ENCODE measurements around the gene PLA2G6.

PLA2G6 gene, protein sequence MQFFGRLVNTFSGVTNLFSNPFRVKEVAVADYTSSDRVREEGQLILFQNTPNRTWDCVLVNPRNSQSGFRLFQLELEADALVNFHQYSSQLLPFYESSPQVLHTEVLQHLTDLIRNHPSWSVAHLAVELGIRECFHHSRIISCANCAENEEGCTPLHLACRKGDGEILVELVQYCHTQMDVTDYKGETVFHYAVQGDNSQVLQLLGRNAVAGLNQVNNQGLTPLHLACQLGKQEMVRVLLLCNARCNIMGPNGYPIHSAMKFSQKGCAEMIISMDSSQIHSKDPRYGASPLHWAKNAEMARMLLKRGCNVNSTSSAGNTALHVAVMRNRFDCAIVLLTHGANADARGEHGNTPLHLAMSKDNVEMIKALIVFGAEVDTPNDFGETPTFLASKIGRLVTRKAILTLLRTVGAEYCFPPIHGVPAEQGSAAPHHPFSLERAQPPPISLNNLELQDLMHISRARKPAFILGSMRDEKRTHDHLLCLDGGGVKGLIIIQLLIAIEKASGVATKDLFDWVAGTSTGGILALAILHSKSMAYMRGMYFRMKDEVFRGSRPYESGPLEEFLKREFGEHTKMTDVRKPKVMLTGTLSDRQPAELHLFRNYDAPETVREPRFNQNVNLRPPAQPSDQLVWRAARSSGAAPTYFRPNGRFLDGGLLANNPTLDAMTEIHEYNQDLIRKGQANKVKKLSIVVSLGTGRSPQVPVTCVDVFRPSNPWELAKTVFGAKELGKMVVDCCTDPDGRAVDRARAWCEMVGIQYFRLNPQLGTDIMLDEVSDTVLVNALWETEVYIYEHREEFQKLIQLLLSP

DNA sequence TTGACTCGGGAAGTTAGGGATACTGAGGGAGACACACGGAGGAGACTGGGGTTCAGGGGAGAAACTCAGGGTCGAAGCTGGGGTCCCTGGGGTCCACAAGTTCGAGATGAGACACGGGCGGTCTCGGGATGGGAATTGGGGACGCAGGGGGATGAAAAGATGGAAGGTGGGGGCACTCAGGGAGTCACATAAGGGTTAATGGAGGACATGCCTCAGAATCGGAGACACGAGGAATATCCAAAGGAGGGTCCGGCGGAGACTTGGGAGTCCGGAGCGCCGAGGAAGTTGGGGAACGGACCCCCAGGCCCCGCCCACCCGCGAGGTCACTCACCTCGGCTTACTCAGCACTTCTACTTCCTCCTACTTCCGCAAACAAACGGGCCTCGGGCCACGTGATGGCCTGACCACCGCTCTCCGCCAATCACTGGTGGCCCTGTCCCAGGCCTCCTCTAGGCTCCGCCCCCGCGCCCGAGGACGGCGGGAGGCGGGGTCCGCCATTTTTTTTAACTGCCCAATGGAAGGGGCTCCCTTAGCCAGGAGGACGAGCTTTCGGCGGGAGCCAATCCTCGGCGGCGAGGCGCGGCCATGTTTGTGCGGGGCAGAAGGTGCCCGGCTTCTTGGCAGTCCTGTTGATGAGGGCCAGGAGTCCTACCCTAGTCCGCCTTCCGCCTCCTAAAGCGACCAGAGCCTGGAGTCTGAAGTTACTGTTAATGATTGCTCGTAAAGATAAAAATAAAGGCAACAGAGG is at the start of gene PLA2G6:
PLA2G6 (minus strand) TSS at position 378 of the 748 bp plus-strand sequence. CDS start 12,404 bp downstream, outside the sequence.
- DNase-seq (ENCODE audit: low read depth), result peak; percentile 90

DNA sequence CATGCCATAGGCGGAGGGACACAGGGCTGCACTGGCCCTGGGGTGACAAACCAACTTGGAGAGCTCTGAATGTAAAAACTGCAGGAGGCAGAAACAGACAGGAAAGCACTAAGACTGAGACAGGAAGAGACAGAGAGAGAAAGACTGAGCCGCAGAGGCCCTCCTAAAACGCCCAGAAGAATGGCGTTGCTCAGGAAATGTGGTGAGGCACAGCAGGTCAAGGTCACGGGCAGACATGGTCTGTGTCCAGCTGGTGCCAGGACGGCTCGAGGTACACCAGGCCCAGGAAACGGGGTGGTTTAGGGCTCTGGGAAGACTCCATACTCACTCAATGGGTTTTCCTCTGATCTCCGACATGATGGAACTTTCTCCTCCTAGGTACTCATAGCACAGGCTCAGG is 49.3 kb upstream of the PLA2G6 start:
- DNase-seq (ENCODE audit: low read depth), result no peak

DNA sequence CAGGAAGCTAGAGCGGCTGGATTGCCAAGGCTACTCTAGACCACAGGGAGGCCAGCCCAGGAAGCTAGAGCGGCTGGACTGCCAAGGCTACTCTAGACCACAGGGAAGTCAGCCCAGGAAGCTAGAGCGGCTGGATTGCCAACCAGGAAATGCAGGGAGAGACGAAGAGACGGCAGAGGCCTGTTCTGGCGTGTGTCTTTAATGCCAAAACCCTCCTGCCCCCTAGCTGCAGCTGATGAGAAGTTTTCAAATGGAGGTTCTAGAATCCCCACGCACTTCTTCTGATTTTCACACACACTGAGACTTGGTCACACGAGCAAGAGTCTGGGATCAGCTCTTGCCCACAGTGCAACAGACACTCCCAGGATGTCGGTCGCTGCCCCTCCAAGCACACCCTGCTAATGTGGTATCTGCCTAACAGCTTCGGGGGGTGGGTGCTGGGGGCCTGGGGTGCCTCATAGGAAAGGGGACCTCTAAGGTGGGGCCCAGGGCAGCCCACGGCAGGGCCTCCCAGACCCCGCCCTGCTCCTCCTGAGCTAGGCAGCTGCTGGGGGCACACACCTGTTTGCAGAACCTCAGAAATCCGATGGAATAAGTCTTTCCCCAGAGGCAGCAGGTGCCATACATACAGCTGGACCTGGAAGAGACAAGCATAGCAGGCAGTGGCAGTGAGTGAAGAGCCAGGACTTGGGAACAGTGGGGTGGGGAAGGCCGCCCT is 48.6 kb upstream of the PLA2G6 start:
- DNase-seq (ENCODE audit: low read depth), result no peak

DNA sequence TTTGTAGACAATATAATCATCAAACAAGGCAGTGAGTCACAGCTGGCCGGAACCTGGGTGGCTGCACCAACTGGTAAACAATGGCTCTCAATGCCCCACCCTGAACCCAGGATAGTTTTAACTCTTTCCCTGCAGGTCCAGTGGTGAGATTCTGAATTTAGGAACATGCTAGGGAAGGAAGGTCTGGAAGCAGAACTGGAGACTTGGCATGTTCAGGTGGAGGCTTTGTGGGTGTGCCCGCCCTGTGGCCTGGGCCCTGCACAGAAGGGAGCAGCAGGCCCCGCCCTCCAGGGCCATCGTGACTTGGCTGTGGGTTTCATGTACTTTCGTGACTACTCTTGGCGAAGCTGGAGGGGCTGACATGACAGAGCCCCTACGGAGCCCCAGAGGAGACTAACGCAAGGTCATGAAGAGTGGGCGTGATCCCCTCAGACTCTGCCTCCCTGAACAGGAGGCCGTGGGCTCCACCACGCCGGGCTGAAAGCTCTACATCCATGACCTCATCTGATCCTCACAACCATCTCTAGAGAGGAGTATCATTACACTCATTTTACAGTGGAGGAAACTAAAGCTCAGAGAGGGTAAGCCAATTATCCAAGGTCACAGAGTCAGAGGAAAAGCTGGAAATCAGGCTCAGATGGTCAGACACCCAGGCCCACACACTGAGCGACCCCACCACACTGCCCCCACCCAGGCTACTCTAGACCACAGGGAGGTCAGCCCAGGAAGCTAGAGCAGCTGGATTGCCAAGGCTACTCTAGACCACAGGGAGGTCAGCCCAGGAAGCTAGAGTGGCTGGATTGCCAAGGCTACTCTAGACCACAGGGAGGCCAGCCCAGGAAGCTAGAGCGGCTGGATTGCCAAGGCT is 47.5 kb upstream of the PLA2G6 start:
- DNase-seq (ENCODE audit: low read depth), result no peak

DNA sequence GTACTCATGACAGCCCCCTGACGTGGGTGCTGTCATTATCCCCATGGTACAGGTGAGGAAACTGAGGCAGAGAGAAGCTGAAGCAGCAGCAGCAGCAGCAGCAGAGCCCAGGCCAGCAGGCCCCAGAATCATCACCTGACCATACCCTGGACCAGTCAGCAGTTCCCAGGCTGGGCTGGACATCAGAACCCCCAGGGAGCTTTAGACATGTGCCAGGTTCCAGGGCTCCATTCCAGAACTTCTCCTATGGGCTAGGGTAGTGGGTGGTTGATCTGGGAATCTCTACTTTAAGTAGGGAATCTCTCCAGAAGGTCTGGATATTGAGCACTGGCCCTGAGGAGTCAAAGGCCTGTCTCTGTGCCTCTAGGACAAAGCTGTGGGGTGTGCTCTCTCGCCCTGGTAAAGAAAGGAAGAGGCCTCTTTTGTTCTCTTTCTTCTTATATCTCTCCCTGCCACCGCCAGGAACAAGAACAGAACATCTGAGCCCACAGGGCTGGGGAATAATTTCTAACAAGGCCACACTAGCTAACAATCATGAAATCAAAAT is 46.8 kb upstream of the PLA2G6 start:
- no peak for DNase-seq (ENCODE audit: low read depth)

DNA sequence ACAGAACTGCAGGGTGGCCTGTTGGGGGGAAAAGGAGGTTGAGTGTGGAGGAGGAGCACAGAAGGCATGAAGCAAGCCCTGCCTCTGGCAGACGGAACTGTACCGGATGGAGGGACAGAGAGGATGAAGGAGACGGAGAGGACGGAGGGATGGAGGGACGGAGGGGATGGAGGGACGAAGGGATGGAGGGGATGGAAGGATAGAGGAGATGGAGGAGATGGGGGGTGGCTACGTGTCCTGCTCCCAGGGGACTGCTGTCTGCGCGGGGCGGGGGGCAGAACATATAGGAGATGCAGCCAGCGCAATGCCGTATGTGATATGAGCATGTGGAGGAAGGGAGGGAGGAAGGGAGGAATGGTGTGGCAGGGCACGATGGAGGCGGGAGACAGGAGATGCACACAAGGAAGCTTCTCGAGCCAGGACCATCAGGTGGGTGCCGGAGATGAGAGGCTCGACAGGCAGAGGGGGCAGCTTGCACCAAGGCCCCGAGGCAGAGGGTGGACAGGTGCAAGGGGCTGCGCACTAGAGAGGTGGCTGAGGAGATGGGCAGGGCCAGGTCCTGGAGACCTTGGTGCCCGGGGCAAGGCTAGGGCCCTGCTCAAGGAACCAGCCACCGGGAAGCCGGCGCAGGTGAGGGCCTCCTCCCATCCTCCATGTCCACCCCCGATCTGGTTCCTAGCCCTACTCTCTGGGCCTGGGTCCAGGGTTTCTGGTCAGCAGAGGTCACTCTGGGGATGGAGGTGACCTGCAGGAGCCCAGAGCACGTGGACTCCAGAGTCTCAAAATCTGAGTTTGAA is 45.4 kb upstream of the PLA2G6 start:
- no peak for DNase-seq (ENCODE audit: low read depth)

DNA sequence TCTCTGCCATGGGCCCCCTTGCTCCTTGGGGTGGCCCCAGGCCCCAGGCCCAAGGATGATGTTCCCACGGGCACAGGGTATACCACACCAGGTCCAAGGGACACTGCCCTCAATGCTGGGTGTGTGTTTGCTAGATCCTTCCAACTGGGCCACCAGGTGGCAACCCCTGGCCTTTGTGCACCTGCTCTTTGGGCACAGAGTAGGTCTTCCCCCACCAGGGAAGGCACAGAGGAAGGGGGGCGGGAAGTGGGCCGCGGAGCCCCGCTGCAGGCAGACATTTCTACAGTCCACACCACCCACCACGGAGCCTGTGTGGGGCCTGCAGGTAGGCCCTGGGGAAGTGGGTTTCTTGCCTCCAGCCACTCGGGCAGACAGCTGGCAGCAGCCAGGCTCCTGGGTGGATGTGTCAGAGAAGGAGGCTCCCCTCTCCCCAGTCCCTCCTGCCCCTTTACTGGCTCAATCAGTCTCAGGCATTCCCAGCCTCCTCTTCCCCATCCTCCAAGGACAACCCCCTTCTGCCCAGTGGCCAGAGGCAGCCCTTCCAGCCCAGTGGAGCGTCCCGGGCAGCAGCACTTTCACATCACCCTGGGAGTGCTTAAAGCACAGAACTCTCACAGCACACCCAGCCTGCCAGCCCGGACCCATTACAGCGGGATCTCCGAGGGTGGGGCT is 41.8 kb upstream of the PLA2G6 start:
- no peak for DNase-seq (ENCODE audit: low read depth)

DNA sequence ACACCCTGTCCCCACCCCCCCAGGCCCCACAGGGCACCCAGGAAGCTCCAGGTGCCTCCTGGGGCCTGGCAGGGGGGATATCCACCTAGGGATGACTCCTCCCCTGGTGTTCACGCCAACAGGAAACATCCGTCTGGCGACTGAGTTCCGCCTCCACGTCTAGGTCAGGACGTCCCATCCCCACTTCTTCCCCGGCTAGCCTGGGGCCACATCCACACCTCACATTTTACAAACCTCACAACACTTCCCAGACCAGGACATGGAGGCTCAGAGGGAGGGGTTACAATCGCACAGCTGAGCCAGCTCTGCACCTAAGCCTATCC is 41.1 kb upstream of the PLA2G6 start:
- DNase-seq (ENCODE audit: low read depth), result no peak

DNA sequence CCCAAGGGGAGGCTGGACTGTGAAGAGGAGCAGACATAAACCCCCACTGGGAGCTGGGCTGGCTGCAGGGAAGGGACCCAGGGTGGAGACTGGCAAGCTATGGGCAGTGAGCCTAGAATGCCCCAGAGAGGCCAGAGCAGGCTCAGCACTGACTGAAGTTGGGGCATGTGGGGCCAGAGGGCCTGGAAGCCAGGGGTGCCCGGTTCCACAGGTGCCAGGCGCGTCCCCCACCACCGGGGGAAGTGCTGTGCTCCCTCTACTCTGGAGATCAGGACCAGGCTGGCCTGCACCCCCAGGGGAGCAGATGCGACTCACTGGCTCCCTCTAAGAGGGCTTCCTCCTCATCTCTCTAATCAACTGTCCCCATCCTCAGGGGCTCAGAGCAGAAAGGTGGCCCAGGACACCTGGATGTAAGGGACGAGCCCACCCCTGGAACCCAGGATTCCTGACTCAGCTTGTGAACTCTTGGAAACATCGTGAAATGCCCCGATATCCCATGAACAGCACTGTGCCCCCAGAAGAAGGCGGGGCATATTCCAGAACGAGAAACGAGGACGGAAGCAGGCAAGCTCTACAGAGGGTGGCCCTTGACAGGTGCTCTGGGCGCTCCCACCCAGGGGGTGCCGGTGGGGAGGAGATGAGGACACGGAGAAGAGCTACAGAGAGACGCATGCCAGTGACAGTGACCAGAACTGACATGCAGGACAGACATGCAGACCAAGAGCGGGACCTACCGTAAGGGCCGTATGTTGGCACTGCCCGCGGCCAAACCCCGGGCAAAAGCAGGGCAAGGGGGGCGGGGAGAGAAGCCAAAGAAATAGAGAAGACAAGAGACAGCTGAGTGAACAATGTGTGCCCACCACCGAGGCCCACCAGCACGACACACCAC is 40.5 kb upstream of the PLA2G6 start:
- DNase-seq (ENCODE audit: low read depth), result no peak

DNA sequence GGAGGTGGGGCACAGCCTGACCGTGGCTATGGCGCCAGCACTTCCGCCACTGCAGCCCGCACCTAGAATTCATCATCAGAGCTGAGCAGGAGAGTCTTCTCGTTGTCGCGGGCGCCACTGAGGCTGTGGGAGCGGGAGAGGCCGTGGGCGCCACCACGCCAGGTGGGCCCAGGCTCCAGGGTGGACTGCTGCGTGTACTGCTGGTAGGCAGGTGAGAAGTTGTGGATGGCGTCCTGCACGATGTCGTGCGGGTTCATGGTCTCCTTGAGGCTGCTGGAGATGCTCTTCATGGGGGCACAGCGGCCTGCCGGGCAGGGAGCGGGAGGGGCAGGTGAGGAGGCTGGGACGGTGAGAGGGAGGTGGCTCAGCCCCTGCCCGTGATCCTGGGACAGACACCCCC is 39.8 kb upstream of the PLA2G6 start:
- DNase-seq (ENCODE audit: low read depth), result no peak

DNA sequence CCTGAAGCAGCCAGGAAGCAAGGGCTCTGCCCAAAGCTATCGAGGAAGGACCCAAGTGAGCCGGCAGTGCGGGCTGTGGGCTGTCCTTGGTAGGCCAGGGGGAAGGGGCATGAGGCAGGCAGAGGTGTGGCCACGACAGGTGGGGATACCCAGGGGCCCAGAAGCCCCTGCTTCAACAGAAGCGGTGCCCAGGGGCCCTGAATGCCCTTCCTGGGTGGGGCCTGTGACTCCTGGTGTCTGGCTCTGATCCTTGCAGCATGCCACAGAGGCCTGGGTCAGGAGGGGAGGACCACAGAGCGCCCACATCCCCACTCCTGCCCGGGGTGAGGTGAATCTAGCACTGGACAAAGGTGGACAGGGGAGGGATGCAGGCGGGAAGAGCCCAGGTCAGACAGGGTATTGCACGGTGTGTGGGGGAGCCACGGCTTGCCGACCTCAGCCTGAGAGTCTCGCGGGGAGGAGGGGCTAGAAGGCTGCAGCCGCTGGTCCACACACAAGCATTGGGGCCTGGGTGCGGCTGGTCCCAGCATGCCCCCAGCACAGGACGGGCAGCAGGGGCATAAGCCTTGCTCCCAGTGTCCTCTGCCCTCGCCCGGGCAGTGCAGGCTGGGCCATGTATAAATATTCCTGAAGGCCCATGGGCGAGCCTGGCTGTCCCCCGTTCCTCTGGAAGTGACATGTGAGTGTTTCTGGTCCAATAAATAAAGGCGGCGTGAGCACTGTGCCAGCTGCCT is 39.2 kb upstream of the PLA2G6 start:
- DNase-seq (ENCODE audit: low read depth), result no peak

DNA sequence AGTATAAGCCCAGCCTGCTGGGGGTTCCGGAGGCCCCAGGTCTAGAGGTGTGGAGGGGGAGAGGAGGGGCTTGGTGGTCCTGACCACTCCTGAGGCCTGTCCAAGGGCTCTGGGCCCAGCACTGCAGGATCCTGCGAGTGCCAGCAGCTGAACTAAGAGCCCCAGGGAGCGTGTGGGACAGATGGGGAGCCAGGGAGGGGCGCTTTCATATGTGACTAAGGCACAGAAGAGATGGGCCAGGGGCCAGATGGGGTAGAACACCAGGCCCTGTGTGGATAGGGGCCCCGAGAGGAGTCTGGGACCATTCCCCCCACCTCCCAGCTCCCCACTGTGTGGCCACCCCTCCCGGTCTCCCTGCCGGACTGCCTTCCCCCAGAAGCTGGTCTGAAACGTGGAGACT is 38.5 kb upstream of the PLA2G6 start:
- no peak for DNase-seq (ENCODE audit: low read depth)

DNA sequence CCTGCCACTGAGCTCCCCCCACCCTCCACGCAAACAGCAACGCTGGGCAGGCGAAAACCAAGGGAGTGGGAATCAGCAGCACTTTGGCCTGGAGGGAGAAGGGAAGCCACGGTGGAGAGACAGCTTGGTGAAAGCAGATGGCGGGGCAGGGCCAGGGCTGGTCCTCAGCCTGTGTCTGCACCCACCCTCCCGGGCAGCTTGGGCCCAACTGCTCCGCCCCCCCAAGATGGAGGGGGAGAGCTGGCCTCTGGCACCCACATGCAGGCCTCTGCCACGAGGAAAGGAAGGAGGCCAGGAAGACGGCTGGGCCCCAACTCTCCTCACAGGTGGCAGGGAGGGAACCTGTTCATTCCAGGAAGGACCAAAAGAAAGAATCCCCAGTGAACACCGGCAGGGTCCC is 38.0 kb upstream of the PLA2G6 start:
- no peak for DNase-seq (ENCODE audit: low read depth)

DNA sequence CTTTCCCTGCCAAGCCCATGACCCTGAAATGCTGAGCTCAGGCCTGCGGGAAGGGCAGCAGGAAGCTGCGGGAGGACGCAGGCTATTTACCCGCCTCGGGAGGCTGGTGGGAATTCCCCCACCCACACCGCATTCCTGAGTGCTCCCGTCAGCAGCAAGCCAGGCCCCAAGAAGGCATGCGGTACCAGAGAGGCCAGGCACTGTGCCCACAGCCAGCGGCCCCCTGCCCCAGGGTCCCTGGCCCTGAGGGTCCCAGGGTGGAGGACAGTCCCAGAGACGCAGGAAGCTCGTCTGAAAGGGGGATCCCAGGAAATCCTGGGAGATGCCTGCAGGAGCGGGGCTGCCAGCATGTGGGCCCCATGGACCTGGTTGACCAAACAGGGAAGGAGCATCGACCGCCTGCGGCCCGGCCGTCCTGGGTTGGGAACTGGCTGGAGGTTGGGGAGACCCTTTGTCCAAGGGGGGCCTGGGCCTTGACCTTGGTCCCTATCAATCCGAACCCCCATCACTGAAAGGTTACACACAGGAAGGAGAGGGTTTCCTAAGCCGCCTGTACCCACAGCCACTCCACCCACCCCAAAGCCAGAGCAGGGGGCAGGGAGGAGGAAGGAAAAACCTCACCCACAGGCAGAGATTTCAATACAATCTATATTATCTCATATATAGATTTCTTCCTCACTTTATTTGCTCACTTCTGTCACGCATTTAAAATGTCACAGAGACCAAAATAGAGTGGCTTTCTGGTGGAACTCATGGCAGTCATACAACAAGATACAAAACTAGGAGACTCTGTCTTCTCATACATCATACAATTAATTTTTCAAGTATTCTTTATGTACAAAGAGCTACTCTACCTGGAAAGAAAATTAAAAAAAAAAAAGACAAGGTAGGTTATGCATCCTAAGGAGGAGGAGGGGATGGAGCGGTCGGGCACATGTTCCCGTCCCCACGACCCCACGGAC is 37.3 kb upstream of the PLA2G6 start:
- peak; percentile 55 for DNase-seq (ENCODE audit: low read depth)

DNA sequence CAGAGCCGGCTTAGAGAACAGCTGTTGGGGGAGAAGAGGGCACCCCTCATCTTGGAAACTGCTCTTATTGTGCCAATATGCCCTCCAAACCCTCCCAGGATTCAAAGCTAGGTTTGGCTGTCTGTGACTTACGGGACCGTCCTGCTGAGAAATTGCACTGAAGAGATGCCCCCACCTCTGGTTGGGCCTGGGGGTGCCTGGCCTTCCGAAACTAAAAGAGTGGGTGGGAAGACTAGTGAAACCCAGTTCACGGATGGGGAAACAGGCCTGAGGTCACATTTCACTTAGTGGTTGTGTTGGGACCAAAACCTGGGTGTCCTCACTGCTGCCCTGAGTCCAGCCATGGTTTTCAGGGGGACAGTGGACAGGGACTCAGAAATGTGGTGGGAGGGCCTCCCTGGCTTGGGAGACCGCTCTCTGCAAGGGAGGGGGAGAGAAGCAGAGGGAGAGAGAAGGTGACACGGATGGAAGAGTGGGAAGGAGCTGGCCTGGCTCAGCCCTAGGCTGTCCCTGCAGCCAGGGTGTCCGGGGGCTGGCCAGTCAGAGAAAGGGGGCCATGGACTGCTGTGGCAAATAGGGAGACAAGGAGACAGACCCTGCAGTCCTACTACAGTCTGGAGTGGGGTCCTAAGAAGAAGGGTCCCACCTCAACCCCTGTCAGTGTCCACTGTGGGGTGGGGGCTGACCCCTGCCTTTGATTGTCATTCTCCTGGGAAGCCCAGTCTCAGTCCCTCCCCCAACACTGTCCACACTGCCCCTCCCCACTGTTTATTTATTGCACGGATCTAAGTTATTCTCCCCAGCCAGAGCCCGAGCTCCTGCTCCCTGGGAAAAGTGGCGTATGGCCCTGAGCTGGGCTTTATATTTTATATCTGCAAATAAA is 33.8 kb upstream of the PLA2G6 start:
- no peak for DNase-seq (ENCODE audit: low read depth)
